Endothelial cell of umbilical vein (primary cell): ENCODE measurements around the gene BCL2. TPM values are rescaled to one million over a fixed set of nuclear protein-coding genes. Genes with fewer than 3 reads are reported as not detected.

Source experiments
- BruUV-seq: library from RNA; stranded (reverse); fragments of 400-500 nt; replicated peaks from 2 replicates; lab custom pipeline; 2021; lab: Mats Ljungman, UMichigan
- CTCF ChIA-PET: fragments of 300-600, 350-600 bp; sonication (Branson Sonifier 250); formaldehyde crosslinking; loops from one replicate; lab custom pipeline; 2021; ENCODE audit warnings: antibody characterized with exemption, inconsistent platforms; lab: Charles Lee
- POLR2A ChIA-PET: fragments of 300-600, 350-600 bp; sonication (Branson Sonifier 250); formaldehyde crosslinking; loops from one replicate; lab custom pipeline; 2021; ENCODE audit warnings: antibody characterized with exemption, inconsistent platforms; lab: Charles Lee
- DNase-seq: peaks from one replicate; pipeline ENCODE4 v3.0.0-alpha.2; 2011; ENCODE audit warnings: low read depth, low spot score
- FAIRE-seq: peaks from 2 replicates; lab custom pipeline; 2011; peaks lifted over from hg19 to GRCh38; lab: Jason Lieb, UNC
- H2AFZ ChIP-seq: 2 replicates; pipeline ENCODE4 v1.6.0; 2012; ENCODE audit warnings: low read depth, low read length, control low read depth, inconsistent platforms
- H3K27ac ChIP-seq: 2 replicates; pipeline ENCODE4 v1.5.1; 2011; ENCODE audit warnings: low read depth, mild to moderate bottlenecking, control low read depth, low read length, moderate library complexity; ENCODE audit not compliant: insufficient read depth
- H3K27me3 ChIP-seq, 2 experiments: 2 replicates each; pipeline versions ENCODE4 v1.6.0 to v1.6.1; 2011; ENCODE audit warnings: low read length in 2 of 2, mixed read lengths in 1 of 2; ENCODE audit not compliant: control insufficient read depth in 2 of 2, insufficient read depth in 2 of 2
- H3K36me3 ChIP-seq, 2 experiments: 2 replicates in 1 of 2; 3 replicates in 1 of 2; pipeline ENCODE4 v1.5.1; 2011; ENCODE audit warnings: low read length in 2 of 2, mild to moderate bottlenecking in 1 of 2, moderate library complexity in 1 of 2; ENCODE audit not compliant: control insufficient read depth in 2 of 2, insufficient read depth in 2 of 2; ENCODE audit errors: extremely low read depth in 1 of 2
- H3K4me1 ChIP-seq: 3 replicates; pipeline ENCODE4 v1.5.1; 2011; ENCODE audit warnings: mild to moderate bottlenecking, low read length; ENCODE audit not compliant: control insufficient read depth, insufficient read depth; ENCODE audit errors: extremely low read depth
- H3K4me2 ChIP-seq: 2 replicates; pipeline ENCODE4 v1.6.1; 2011; ENCODE audit warnings: low read length, control low read depth, mixed read lengths; ENCODE audit not compliant: insufficient read depth
- H3K4me3 ChIP-seq, 3 experiments: fragments of 200-600 bp in 1 of 3; sonication (generic), shearing (Covaris generic) in 1 of 3; replicated peaks in 1 of 3; 2 replicates each; pipeline ENCODE4 v1.5.1; 2011 to 2016; ENCODE audit warnings: control low read depth in 3 of 3, low read length in 3 of 3, mild to moderate bottlenecking in 2 of 3, inconsistent platforms in 1 of 3, low read depth in 1 of 3, moderate library complexity in 1 of 3; ENCODE audit not compliant: insufficient read depth in 1 of 3
- H3K79me2 ChIP-seq: 2 replicates; pipeline ENCODE4 v1.6.0; 2012; ENCODE audit warnings: low read length, inconsistent platforms; ENCODE audit not compliant: control insufficient read depth, insufficient read depth
- H3K9ac ChIP-seq: replicated peaks from 2 replicates; pipeline ENCODE3; 2011; ENCODE audit warnings: low read length, control low read depth; ENCODE audit not compliant: insufficient read depth; ENCODE audit errors: extremely low read depth
- H3K9me1 ChIP-seq: replicated peaks from 3 replicates; pipeline ENCODE4 v1.6.0; 2011; ENCODE audit warnings: mild to moderate bottlenecking, low read length; ENCODE audit not compliant: control insufficient read depth, insufficient read depth; ENCODE audit errors: extremely low read depth
- H3K9me3 ChIP-seq: replicated peaks from 2 replicates; pipeline ENCODE4 v1.5.1; 2012; ENCODE audit warnings: low read length, inconsistent platforms; ENCODE audit not compliant: control insufficient read depth, insufficient read depth
- H4K20me1 ChIP-seq: replicated peaks from 2 replicates; pipeline ENCODE3; 2011; ENCODE audit warnings: mild to moderate bottlenecking, low read length; ENCODE audit not compliant: control insufficient read depth, insufficient read depth; ENCODE audit errors: extremely low read depth
- EZH2 ChIP-seq: IDR thresholded peaks from 2 replicates; pipeline ENCODE4 v1.6.1; 2012; ENCODE audit warnings: borderline replicate concordance, low read depth, mild to moderate bottlenecking, moderate library complexity, low read length, inconsistent platforms; ENCODE audit not compliant: severe bottlenecking
- FOS ChIP-seq: IDR thresholded peaks from 2 replicates; pipeline ENCODE4 v1.6.1; 2011; ENCODE audit warnings: mild to moderate bottlenecking, low read length, moderate library complexity, borderline replicate concordance; ENCODE audit not compliant: insufficient read depth
- GATA2 ChIP-seq: IDR thresholded peaks from 2 replicates; pipeline ENCODE4 v1.7.0; 2011; ENCODE audit warnings: low read depth, mild to moderate bottlenecking, moderate library complexity, mixed read lengths, low read length; ENCODE audit not compliant: insufficient read length, insufficient read depth
- JUN ChIP-seq: IDR thresholded peaks from 2 replicates; pipeline ENCODE4 v1.6.1; 2011; ENCODE audit warnings: borderline replicate concordance, low read depth; ENCODE audit not compliant: insufficient read length, insufficient read depth
- MYC ChIP-seq: IDR thresholded peaks from one replicate; pipeline ENCODE4 v1.6.1; 2011; ENCODE audit warnings: mild to moderate bottlenecking, low read depth, low read length
- POLR2A ChIP-seq: IDR thresholded peaks from 2 replicates; pipeline ENCODE4 v1.6.1; 2012; ENCODE audit warnings: low read depth, mild to moderate bottlenecking, control low read depth, low read length
- POLR2AphosphoS5 ChIP-seq: IDR thresholded peaks from 2 replicates; pipeline ENCODE4 v1.6.1; 2012; ENCODE audit warnings: low read depth, mild to moderate bottlenecking, control low read depth, low read length, moderate library complexity; ENCODE audit not compliant: insufficient read depth
- dilution Hi-C: fragments of 300-500 bp; cut with MboI; formaldehyde crosslinking; loops from one replicate; pipeline ENCODE4 v1.15.0; 2019; ENCODE audit warnings: low sequenced_read_pairs; ENCODE audit not compliant: extremely low pct_ligation_motif_present
- intact Hi-C: fragments of 100-400 bp; cut with micrococcal nuclease; formaldehyde crosslinking; loops from one replicate; pipeline ENCODE4 v1.10.0; 2022
- polyA plus RNA-seq, 4 experiments: library from polyadenylated mRNA; depleted of rRNA in 3 of 4; stranded (reverse) in 3 of 4; unstranded in 1 of 4; fragments of >200 nt; gene quantifications; 2 replicates each; pipeline versions ENCODE4 v1.2.1 to v1.2.3, GENCODE V29; 2011 to 2012; ENCODE audit warnings: missing spikeins in 1 of 4
- total RNA-seq: library from RNA; stranded (reverse); gene quantifications from 2 replicates; pipeline ENCODE4 v1.2.3, GENCODE V29; 2021
- TF ChIP-seq, protein P1 (sequence below), 2 donors: IDR thresholded peaks; 1 replicate in 1 of 2; 2 replicates in 1 of 2; pipeline ENCODE4 v1.5.1; 2011; ENCODE audit warnings: low read length in 2 of 2, mild to moderate bottlenecking in 2 of 2, moderate library complexity in 2 of 2, control low read depth in 1 of 2, inconsistent platforms in 1 of 2, low read depth in 1 of 2; ENCODE audit not compliant: insufficient read depth in 1 of 2; ENCODE audit errors: extremely low read depth in 1 of 2
- TF ChIP-seq, protein P2 (sequence below): IDR thresholded peaks from 2 replicates; pipeline ENCODE4 v1.6.1; 2011; ENCODE audit not compliant: insufficient read depth, insufficient read length

BCL2 gene
- total and polyA plus RNA-seq, 2 donors (not counting 3 experiments of a cell fraction or from before 2014, with no cell fraction given), result 0.35 to 5.0 TPM

DNA sequence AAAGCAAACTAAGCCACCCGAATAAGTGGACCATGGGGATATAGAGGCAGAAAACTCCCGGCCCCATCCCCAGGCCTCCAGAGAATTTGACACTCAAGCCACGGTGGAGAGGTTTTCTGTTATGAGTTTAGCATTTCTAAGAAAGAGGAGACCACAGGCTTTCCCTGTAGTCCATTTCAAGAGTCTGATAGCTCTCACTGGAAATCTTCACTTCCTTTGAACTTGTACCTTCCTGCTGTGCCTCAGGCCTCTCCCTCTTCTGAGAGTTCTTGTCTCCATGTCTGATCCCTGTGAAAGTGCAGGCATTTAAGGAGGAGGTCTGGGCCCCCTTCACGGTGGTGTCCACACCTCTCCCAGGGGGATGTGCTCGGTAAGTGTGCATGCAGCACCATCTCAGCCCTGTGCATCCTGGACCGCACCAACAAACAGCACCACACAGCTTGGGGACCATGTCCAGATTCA, 113.7 kb downstream of the BCL2 start:
- dilution Hi-C loops, result no loop called here
- BruUV-seq, result no TSS peak
- Histone ChIP-seq H3K27me3 (no peaks in the 10 kb centered on the region), H3K9ac (no peak overlapping the region), H3K4me3 (no peak overlapping the region), H2AFZ (no peak overlapping the region), H4K20me1 (no peaks in the 10 kb centered on the region), H3K9me3 (no peaks in the 10 kb centered on the region), H3K9me1 (no peaks in the 10 kb centered on the region), H3K36me3 (no peaks in the 10 kb centered on the region), H3K4me2 (no peak overlapping the region), H3K4me1 (no peaks in the 10 kb centered on the region), H3K27ac (no peak overlapping the region), H3K79me2 (no peaks in the 10 kb centered on the region)
- no peak for TF ChIP-seq JUN
- TF ChIP-seq EZH2, result no peak
- no peak for TF ChIP-seq FOS
- TF ChIP-seq, protein P1, sequence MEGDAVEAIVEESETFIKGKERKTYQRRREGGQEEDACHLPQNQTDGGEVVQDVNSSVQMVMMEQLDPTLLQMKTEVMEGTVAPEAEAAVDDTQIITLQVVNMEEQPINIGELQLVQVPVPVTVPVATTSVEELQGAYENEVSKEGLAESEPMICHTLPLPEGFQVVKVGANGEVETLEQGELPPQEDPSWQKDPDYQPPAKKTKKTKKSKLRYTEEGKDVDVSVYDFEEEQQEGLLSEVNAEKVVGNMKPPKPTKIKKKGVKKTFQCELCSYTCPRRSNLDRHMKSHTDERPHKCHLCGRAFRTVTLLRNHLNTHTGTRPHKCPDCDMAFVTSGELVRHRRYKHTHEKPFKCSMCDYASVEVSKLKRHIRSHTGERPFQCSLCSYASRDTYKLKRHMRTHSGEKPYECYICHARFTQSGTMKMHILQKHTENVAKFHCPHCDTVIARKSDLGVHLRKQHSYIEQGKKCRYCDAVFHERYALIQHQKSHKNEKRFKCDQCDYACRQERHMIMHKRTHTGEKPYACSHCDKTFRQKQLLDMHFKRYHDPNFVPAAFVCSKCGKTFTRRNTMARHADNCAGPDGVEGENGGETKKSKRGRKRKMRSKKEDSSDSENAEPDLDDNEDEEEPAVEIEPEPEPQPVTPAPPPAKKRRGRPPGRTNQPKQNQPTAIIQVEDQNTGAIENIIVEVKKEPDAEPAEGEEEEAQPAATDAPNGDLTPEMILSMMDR (IDR thresholded peaks at IDR 0.05; ENCODE audit: extremely low read depth in 1 of 2, insufficient read depth in 1 of 2, low read depth in 1 of 2, low read length in 2 of 2), result no peak
- TF ChIP-seq MYC, result no peak
- TF ChIP-seq GATA2, result no peak
- no peak for TF ChIP-seq POLR2A
- TF ChIP-seq, protein P2, sequence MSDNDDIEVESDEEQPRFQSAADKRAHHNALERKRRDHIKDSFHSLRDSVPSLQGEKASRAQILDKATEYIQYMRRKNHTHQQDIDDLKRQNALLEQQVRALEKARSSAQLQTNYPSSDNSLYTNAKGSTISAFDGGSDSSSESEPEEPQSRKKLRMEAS, result no peak
- TF ChIP-seq POLR2AphosphoS5, result no peak
- no peak for DNase-seq
- FAIRE-seq, result no peak
- ChIA-PET POLR2A (no interaction called here), CTCF (no interaction called here)
- intact Hi-C loops, result no loop called here
